ENCODE data around the gene TOGARAM1. TPM values are rescaled to one million over a fixed set of nuclear protein-coding genes. Genes with fewer than 3 reads are reported as not detected.
A peak's percentile ranks its signal among the peaks of the same experiment; 100 is the strongest.

The TOGARAM1 gene
- total RNA-seq, 1 donor from 2014 or later, result 21.1 TPM

DNA sequence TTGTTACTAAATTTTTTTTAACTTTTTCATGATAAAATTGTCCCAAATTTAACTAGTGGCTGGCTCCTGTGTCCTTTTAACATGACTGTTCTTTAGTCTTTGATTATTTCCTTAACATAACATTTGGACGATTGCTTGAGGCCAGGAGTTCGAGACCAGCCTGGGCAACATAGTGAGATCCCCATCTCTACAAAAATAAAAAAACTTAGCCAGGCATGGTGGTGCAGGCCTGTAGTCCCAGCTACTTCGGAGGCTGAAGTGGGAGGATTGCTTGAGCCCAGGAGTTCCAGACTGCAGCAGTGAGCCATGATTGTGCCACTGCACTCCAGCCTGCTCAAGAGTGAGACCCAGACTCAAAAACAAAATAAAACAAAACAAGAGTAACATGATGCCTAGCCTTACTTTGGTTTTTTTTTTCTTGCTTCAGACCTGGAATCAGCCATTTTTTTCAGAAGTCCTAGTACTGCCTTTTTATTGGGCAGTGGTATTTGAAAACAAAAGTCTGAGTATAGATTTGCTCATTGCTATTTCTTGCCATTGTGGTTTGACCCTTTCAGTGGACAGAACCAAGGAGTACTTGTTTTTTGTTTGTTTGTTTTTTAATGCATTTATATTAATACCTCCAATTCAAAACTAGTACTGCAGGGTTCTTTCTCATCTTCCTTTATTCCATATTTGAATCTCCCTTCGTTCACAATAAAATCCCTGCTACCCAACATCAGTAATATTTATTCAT, 4.8 kb downstream of the TOGARAM1 start:
- DNase-seq, result no peak

DNA sequence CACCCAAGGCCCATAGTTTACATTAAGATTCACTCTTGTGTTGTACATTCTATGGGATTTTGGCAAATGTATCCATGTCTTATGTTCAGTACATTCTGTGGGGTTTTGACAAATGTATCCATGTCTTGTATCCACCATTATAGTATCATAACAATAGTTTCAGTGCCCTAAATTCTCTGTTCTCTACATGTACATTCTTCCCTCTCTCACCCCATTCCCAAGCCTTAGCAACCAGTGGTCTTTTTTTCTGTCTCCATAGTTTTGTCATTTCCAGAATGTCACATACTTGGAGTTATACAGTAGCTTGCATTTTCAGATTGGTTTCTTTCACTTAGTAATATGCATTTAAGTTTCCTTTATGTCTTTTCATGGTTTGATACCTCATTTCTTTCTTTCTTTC, 6.7 kb downstream of the TOGARAM1 start:
- DNase-seq, result no peak

DNA sequence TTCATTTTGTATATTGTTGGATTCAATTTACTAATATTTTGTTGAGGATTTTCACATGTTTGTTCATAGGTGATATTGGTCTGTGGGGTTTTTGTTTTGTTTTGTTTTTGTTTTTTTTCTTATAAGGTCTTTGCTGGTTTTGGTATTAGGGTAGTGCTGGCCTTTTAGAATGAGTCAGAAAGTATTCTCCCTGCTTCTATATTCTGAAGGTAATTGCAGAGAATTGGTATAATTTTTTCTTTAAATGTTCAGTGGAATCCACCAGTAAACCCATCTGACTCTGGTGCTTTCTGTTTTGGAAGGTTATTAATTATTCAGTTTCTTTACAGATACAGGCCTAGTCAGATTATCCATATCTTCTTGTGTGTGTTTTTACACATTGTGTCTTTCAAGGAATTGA, 8.9 kb downstream of the TOGARAM1 start:
- no peak for DNase-seq

DNA sequence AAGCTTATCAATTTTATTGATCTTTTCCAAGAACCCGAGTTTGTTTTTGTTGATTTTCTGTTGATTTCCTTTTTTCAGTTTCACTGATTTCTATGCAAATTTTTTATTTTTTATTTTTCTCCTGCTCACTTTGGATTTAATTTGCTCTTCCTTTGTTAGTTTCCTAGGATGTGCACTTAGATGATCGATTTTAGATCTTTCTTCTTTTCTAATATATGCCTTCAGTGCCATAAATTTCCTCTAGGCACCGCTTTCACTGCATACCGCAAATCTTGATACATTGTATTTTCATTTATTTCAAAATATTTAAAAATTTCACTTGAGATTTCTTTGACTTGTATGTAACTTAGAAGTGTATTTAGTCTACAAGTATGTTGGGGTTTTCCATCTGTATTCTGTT, 9.5 kb downstream of the TOGARAM1 start:
- no peak for DNase-seq

DNA sequence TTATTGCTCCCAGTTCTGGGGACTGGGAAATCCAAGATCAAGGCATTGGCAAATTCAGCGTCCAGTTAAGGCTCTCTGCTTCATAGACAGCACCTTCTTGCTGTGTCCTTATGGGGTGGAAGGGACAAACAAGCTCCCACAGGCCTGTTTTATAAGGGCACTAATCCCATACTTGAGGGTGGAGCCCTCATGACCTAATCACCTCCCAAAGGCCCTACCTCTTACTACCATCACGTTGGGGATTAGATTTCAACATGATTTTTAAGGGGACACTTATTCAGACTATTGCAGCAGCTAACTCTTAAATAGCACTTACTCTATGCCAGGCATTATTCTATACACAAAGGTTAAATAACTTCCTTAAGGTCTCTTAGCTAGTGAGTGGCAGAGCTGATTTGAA, 17.3 kb downstream of the TOGARAM1 start:
- DNase-seq, result no peak

DNA sequence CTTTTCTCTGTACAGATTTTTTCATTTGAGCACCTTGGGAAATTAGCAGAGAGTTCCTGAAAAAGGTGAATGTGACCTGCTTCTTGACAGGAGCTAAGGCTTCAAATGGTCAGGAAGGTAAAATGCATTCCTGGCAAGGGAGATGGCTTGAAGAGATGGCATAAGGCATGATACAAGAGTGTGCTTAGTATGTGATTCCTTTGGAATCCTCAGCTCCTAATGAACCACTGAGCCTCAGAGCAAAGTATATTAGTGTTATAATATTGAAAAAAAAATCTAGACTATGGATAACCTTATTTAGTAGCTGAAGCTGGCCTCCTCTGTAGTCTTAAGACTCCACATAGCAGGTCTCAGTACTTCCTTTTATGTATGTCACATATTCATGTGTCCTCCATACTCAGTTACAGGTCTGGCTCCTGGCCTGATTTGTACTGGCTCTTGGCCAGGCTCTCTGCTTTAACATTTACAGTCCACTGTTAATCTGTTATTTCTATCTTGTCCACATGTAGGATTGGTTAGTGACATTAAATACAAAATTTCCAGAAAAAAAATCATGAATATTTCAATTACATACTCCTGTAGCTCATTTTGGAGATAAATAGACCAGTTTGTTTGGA, 17.9 kb downstream of the TOGARAM1 start:
- DNase-seq, result peak; percentile 13

DNA sequence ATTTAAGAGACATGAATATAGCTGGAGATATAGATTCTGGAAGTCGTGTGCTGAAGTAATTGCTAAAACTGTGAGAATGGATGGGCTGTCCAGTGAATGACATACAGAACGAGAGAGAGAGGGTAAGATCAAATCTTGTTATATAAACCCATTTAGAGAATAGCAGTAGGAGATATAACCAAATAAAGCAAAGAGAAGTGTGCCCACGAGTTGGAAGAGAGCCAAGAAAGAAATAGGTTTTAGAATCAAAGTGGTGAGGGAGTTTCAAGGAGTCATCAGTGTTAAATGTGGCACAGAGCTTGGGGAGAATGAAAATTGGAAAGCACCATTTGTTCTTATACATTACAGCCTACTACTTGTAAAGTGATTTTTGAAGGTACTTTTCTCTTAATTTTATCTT, 19.2 kb downstream of the TOGARAM1 start:
- DNase-seq, result no peak

DNA sequence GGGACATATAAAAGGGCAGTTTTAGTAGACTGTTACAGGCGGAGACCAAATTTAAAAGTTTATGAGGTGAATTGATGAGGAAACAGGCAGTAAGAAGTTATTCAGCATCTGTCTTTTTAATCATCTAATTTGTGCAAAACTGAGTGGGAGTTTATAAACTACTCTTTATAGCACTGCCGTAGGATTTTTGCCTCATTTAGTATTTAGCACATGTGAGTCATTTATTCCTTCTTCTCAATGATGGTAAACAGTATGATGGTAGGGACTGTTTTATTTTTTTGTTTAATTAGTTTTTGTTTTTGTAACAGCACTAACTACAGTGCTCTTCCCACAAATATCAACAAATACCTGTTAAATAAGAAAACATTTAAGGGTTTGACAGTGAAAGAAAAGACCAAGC, 20.6 kb downstream of the TOGARAM1 start:
- no peak for DNase-seq

DNA sequence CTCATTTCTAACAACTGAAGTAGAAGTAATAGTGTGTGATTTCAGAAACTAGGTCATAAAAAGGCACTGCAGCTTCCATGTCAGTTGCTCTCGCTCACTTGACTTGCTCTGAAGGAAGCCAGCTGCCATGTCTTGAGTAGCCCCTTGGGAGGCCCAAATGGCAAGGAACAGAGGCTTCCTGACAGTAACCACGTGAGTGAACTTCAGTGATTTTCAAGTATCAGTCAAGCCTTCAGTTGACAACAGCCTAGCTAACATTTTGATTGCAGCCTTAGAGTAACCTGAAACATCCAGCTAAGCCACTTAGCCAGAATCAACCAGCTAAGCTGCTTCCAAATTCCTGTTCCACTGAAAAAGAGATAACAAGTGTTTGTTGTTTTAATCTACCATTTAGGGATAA, 26.7 kb downstream of the TOGARAM1 start:
- DNase-seq, result no peak

DNA sequence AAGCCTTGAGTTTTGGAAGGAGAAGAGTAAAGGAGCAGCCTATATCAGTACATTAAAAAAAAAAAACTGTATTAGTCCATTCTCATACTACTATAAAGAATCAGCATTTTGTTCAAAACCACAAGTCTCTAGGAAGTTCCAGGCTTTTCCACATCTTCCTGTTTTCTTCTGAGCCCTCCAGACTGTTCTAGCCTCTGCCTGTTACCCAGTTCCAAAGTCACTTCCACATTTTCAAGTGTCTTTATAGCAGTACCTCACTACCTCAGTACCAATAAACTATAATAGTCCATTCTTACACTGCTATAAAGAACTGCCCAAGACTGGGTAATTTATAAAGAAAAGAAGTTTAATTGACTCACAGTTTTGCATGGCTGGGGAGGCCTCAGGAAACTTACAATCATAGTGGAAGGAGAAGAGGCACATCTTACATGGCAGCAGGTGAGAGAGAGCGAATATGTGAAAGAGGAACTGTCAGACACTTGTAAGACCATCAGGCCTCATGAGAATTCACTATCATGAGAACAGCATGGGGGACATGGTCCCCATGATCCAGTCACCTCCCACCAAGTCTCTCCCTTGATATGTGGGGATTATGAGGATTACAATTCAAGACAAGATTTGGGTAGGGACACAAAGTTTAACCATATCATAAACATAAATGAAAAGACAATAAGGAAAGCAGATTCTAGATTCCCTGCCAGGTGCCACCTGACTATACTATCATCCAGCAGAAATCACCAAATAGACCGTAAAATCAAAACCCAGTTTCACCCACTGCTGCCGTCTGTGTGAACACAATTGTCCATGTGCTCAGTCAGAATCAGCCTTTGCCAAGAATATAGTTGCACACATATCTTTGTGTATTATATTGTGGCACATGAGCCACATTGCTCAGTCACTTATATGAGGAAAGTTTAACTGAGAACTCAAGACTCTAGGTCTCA, 27.8 kb downstream of the TOGARAM1 start:
- DNase-seq, result peak; percentile 10

DNA sequence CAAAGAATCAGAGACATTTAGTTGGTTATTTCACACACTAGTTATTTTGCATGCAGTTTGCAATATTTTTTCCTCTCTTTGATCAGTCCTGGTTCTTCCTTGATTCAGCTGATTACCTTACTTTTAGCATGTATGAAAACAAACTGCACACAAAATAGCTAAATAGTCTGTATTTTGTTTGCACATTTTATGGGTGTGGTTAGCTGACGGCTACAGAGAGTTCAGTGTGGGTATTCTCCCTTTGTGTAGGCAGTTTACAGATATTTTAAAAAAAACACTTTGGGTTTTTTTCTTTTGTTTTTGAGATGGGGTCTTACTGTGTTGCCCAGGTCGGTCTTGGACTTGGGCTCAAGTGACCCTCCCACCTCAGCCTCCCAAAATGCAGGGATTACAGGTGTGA, 28.5 kb downstream of the TOGARAM1 start:
- DNase-seq, result no peak

DNA sequence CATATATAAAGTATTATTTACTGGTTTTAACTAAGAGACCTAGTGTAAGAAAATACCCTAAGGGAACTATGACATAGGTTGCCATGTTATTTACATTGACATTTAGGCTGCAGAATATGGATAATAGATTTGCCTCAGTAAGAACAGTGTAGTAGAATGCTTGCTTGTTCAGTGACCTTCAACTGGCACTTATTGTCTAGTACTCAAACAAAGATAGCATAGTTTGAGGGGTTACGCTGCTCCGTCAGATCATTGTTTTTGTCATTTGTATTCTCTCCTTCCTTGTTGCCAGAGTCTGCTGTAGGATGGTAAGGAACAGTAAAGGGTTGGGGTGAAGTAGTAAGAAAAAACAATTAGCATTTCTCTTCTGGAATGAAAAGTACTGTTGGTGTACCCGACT, 33.2 kb downstream of the TOGARAM1 start:
- DNase-seq, result no peak

DNA sequence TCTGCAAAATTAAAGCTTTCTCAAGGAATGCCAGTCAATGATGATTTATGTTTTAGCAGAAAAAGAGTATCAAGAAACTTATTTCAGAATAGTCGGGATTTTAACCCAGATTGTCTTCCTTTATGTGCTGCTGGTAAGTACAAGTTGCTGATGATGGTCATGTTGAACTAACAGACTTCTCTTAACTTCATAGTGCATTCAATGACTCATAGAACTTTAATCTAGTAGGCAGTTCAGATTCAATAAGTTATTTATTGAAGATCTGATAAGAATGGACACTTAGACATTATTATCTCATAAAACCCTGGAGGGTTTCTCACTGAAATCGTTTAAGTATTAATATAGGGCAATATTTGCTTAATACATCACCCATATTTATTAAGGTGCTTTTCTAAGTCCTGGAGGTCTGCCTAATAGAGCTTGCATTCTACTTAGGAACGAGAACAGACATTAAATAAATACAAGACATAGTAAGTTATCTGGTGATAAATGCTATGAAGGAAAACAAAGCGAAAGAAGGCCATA, 33.8 kb downstream of the TOGARAM1 start:
- no peak for DNase-seq

DNA sequence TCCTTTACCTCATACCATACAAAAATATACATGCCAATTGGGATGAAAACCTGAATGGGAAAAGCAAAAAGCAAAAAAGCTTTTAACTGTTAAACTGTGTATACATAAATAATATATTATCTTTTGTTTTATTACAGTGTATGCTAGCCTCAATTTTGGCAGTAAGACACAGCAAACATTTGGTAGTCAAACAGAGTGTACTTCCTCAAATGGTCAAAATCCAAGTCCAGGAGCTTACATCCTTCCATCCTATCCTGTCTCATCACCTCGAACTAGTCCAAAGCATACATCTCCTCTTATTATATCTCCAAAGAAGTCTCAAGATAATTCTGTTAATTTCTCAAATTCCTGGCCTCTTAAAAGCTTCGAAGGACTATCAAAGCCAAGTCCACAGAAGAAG, 41.9 kb downstream of the TOGARAM1 start:
- no peak for DNase-seq

DNA sequence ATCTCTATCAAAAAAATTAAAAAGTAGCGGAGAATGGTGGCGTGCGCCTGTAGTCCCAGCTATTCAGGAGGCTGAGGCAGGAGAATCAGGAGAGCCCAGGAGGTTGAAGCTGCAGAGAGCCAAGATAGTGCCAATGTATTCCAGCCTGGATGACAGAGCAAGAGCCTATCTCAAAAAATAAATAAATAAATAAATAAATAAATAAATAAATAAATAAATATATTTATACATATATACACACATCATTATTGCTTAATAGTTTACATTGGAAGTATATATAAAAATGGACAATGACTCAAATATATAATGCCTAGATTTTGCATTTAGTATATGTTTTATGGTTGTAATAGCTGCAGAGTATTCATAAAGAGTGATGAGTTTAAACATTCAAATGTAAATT, 53.1 kb downstream of the TOGARAM1 start:
- DNase-seq, result no peak

DNA sequence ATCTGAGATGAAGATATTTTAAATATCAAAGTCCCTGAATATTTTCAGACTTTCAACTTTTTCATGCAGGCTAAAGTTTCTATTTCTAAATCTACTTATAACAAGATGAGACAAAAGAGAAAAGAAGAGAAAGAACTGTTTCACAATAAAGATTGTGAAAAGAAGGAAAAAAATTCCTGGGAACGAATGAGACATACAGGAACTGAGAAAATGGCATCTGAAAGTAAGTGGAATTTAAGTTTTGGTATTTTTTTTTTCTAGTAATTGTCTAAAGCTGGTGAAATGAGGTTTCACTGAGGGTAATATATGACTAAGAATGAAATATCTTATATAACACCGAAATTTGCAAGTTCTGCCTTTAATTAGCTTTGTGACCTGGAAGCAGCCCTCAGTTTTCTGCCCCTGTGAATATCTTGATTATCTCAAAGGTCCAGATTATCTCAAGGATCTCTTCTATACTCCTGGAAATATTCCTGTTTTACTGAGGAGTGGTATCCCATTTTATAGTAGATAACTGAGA, 66.2 kb downstream of the TOGARAM1 start:
- DNase-seq, result no peak

DNA sequence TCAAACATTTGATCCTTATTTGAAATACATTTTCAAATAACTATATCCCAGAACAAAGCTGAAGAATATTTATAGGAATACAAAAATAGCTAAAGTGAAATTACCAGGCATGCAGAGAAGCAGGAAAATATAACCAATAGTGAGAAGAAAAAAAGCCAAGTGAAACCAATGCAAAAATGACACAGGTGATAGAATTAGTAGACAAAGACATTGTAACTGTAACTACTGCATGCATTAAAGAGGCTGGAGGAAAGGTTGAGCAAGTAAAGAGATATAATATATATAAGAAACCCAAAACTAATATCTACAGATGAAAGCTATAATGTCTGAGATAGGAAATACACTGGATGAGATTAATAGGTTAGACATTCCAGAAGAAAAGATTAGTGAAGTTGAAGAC, 72.7 kb downstream of the TOGARAM1 start:
- no peak for DNase-seq

DNA sequence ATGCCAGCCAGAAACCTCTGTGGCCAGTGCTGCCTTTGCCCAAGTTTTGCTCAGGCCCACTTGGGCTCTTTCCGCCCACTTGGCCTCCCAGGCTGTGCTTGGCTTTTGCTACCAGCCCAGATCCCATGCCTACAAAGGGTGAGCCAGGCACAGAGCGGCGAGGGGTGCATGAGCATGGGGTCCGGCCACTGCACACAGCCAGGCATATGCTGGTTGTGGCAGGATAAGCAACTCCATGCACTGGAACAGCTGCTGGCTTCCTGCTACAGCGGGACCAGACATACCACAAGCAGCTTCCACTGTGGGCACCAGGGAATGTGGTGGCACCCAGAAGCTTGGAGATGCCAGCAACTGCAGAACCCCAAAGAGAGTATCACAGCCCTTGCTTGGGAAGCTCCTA, 76.3 kb downstream of the TOGARAM1 start:
- no peak for DNase-seq

DNA sequence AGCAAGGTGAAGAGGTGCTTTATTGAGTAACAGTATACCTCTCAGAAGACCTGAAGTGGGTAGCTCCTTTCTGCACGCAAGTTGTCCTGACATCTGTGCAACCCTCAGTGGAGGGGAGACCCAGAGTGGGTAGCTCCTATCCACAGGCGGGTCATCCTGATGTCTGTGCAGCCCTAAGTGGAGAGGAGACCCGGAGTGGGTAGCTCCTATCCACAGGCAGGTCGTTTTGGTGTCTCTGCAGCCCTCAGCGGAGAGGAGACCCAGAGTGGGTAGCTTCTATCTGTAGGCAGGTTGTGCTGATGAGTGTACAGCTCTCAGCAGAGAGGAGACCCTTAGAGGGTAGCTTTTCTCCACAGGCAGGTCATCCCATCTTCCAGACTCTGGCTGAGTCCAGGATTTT, 76.9 kb downstream of the TOGARAM1 start:
- no peak for DNase-seq

DNA sequence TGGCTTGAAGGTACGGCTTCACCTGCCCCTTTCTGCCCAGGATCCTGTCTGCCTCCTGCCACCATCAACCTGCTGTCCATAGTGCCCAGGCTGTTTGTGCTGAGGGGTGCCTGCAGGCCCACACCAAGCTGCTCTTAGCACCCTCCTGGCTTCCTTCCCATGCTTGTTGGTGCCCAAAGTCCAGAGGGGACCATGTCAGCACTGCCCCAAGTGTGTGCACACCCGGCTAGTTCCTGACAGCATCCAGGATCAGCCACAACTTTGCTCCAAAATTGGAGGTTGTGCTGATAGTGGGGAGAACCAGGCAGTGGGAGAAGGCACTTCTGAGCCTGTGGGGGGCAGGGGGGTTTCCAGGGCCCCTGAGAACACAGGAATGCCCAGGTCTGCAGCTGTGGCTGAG, 77.4 kb downstream of the TOGARAM1 start:
- no peak for DNase-seq

DNA sequence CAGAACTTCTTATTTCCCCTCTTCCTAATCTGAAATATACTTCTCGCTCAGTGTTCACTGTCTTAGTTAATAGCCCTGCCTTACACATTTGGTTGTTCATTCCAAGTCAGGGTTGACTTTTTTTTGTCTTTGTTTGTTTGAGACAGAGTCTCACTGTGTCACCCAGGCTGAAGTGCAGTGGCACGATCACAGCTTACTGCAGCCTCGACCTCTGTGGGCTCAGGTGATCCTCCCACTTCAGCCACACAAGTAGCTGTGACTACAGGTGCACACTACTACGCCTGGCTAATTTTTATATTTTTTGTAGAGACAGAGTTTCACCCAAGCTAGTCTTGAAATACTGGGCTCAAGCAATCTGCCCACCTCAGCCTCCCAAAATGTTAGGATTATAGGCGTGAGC, 79.7 kb downstream of the TOGARAM1 start:
- DNase-seq, result no peak

DNA sequence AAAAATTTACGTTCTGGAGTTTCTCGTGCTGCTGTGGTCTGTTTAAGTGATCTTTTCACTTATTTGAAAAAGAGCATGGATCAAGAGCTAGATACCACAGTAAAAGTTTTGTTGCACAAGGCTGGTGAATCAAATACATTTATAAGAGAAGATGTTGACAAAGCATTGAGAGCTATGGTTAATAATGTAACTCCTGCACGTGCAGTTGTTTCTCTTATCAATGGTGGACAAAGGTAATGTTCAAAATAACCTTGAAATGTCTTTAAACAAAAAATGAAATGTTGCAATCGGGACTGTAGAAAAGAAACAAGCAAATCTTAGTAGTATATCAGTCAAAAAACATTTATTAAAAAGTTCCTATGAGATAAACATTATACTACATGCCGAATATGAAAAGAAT, 82.6 kb downstream of the TOGARAM1 start:
- no peak for DNase-seq

DNA sequence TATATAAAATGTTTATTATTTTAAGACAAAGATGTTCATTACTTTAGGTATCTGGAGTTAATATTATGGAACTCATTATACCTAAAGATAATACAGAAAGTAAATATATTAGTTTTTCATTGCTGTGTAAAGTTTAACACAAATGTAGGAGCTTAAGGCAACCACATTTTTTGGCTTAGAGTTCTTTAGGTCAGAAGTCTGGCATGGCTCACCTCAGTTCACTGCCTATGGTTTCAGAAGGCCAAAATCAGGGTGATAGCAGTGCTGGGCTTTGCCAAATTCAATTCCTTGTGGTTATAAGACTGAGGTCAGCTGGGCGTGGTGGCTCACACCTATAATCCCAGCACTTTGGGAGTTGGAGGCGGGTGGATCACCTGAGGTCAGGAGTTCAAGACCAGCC, 86.4 kb downstream of the TOGARAM1 start:
- DNase-seq, result no peak
